Sigmoid colon (tissue), 3 donors: ENCODE data around the gene CFB.

Experiments
- POLR2A ChIP-seq, 2 donors: fragments of 450-650 bp; IDR thresholded peaks; one replicate each; pipeline ENCODE4 v1.6.1; 2016; ENCODE audit warnings: antibody characterized with exemption in 2 of 2, mild to moderate bottlenecking in 2 of 2, moderate library complexity in 2 of 2
- TF ChIP-seq, protein P1 (sequence below), 4 experiments: fragments of 450-650 bp in 3 of 4; fragments of 200-600 bp in 1 of 4; IDR thresholded peaks; one replicate each; pipeline ENCODE4 v1.5.1; 2016 to 2019; ENCODE audit warnings: antibody characterized with exemption in 4 of 4, mild to moderate bottlenecking in 3 of 4, moderate library complexity in 2 of 4

DNA sequence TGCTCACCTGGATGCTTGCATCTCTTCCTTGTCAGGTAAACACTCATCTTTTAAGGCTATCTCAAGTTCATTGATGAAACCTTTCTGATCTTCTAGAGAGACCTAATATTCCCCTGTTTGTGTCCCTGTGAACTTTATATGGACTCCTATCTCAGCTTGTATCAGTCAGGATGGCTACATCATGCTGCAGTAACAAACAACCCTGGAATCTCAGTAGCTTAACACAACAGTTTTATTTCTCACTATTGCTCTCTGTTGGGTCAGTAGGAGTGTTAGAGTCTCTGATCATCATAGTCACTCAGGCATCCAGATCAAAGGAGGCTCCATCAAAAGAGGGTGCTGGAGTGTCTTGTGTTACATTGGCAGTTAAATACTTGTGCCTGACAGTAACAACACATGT is 30.5 kb upstream of the CFB start:
- TF ChIP-seq, protein P1, sequence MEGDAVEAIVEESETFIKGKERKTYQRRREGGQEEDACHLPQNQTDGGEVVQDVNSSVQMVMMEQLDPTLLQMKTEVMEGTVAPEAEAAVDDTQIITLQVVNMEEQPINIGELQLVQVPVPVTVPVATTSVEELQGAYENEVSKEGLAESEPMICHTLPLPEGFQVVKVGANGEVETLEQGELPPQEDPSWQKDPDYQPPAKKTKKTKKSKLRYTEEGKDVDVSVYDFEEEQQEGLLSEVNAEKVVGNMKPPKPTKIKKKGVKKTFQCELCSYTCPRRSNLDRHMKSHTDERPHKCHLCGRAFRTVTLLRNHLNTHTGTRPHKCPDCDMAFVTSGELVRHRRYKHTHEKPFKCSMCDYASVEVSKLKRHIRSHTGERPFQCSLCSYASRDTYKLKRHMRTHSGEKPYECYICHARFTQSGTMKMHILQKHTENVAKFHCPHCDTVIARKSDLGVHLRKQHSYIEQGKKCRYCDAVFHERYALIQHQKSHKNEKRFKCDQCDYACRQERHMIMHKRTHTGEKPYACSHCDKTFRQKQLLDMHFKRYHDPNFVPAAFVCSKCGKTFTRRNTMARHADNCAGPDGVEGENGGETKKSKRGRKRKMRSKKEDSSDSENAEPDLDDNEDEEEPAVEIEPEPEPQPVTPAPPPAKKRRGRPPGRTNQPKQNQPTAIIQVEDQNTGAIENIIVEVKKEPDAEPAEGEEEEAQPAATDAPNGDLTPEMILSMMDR (IDR thresholded peaks at IDR 0.05), result no peak
- no peak for TF ChIP-seq POLR2A (IDR thresholded peaks at IDR 0.05)
